ENCODE measurements around the gene DDX31. TPM values are rescaled to one million over a fixed set of nuclear protein-coding genes. Genes with fewer than 3 reads are reported as not detected.

DDX31 gene
- total RNA-seq, 4 donors from 2014 or later = 16.9 to 24.1 (median 18.6) TPM

- 30 to 34% methylated on average over 14 of the region's 14 CpGs for WGBS, 2 donors
- TF ChIP-seq CTCF (IDR thresholded peaks at IDR 0.05) (no peak), POLR2A (IDR thresholded peaks at IDR 0.05) (no peak)
- no peak overlapping the region for H3K4me3 ChIP-seq (ENCODE audit: low read depth, poor library complexity, severe bottlenecking)
- intact Hi-C loops (cut with DNase I; ENCODE audit: low total_unique reads) = no loop called here
- no peak for DNase-seq (ENCODE audit: low spot score in 2 of 2)
Observed at GRCh38 chr9:132560616-132561202, 109.1 kb downstream of the DDX31 start.

GRCh38 chr9:132559711-132560110 is 110.1 kb downstream of the DDX31 start:
- no peak overlapping the region for H3K4me3 ChIP-seq (ENCODE audit: low read depth, poor library complexity, severe bottlenecking)
- WGBS, 2 donors = 83 to 87% methylated on average over 2 of the region's 2 CpGs
- no peak for DNase-seq (ENCODE audit: low spot score in 2 of 2)
- intact Hi-C loops (cut with DNase I; ENCODE audit: low total_unique reads) = no loop called here
- TF ChIP-seq POLR2A (IDR thresholded peaks at IDR 0.05) (no peak), CTCF (IDR thresholded peaks at IDR 0.05) (no peak)

- intact Hi-C loops (cut with DNase I; ENCODE audit: low total_unique reads) = no loop called here
- WGBS, 2 donors = 77 to 82% methylated on average over 8 to 11 of the region's 15 CpGs
- DNase-seq (ENCODE audit: low spot score in 2 of 2) = no peak
- no peak overlapping the region for H3K4me3 ChIP-seq (ENCODE audit: low read depth, poor library complexity, severe bottlenecking)
- no peak for TF ChIP-seq POLR2A (IDR thresholded peaks at IDR 0.05)
Observed at GRCh38 chr9:132557159-132557558, 112.6 kb downstream of the DDX31 start.

- WGBS, 2 donors = 39 to 65% methylated on average over 26 of the region's 26 CpGs
- no peak overlapping the region for H3K4me3 ChIP-seq (ENCODE audit: low read depth, poor library complexity, severe bottlenecking)
- intact Hi-C loops (cut with DNase I; ENCODE audit: low total_unique reads) = no loop called here
- no peak for DNase-seq (ENCODE audit: low spot score in 2 of 2)
- TF ChIP-seq POLR2A (IDR thresholded peaks at IDR 0.05) (no peak), CTCF (IDR thresholded peaks at IDR 0.05) (no peak)
Observed at GRCh38 chr9:132556714-132557113, 113.1 kb downstream of the DDX31 start.

GRCh38 chr9:132556235-132556634 is 113.5 kb downstream of the DDX31 start:
- no peak for DNase-seq (ENCODE audit: low spot score in 2 of 2)
- no peak overlapping the region for H3K4me3 ChIP-seq (ENCODE audit: low read depth, poor library complexity, severe bottlenecking)
- intact Hi-C loops (cut with DNase I; ENCODE audit: low total_unique reads) = no loop called here
- WGBS, 2 donors = 69 to 74% methylated on average over 5 to 6 of the region's 6 CpGs
- TF ChIP-seq POLR2A (IDR thresholded peaks at IDR 0.05) (no peak), CTCF (IDR thresholded peaks at IDR 0.05) (no peak)

- intact Hi-C loops (cut with DNase I; ENCODE audit: low total_unique reads) = no loop called here
- 59 to 62% methylated on average over 8 of the region's 8 CpGs for WGBS, 2 donors
- no peak for DNase-seq (ENCODE audit: low spot score in 2 of 2)
- TF ChIP-seq POLR2A (IDR thresholded peaks at IDR 0.05) (no peak), CTCF (IDR thresholded peaks at IDR 0.05) (no peak)
- H3K4me3 ChIP-seq (ENCODE audit: low read depth, poor library complexity, severe bottlenecking) = no peak overlapping the region
Observed at GRCh38 chr9:132555528-132555927, 114.3 kb downstream of the DDX31 start.

Measured in lower leg skin (tissue), 4 donors.